GM10248 (cell line): ENCODE measurements around the gene H2BK1.

Experiments
- CTCF ChIA-PET: fragments of 300-600 bp; sonication (Branson Sonifier 250); formaldehyde crosslinking; extraction: SDS; loops from one replicate; lab custom pipeline; 2021; ENCODE audit warnings: antibody characterized with exemption; lab: Yijun Ruan, JAX
- POLR2A ChIA-PET: fragments of 350-650 bp; sonication (Branson Sonifier 250); formaldehyde crosslinking; extraction: SDS; loops from one replicate; lab custom pipeline; 2020; ENCODE audit warnings: antibody characterized with exemption; lab: Yijun Ruan, JAX
- DNase-seq: peaks from one replicate; pipeline ENCODE4 v3.0.0; 2012; ENCODE audit errors: extremely low spot score
- CTCF ChIP-seq: IDR thresholded peaks from 2 replicates; pipeline ENCODE4 v1.5.1; 2012; ENCODE audit warnings: mild to moderate bottlenecking, low read depth; ENCODE audit errors: extremely low read depth, missing control alignments, control extremely low read depth

The H2BK1 gene

GRCh38 chr7:151252961-151253711 is 42.8 kb upstream of the H2BK1 start:
- TF ChIP-seq CTCF, result no peak
- CTCF ChIA-PET, result interaction anchor here (1.6 kb wide), 1 partner anchor 9 kb away, joined by 9 read pairs; no protein-coding TSS in a partner anchor
- POLR2A ChIA-PET, result no interaction called here
- DNase-seq, result no peak

GRCh38 chr7:151252561-151252835 is 42.2 kb upstream of the H2BK1 start:
- CTCF ChIA-PET, result interaction anchor here (1.2 to 1.6 kb wide), 2 partner anchors 9 to 129 kb away, joined by 3 to 9 read pairs; no protein-coding TSS in a partner anchor
- no peak for TF ChIP-seq CTCF
- no peak for DNase-seq
- POLR2A ChIA-PET, result no interaction called here

GRCh38 chr7:151251689-151252560 is 41.6 kb upstream of the H2BK1 start:
- ChIA-PET CTCF (interaction anchor here (1.2 to 1.6 kb wide), 2 partner anchors 8 to 128 kb away, joined by 3 to 9 read pairs; no protein-coding TSS in a partner anchor), POLR2A (no interaction called here)
- no peak for DNase-seq
- no peak for TF ChIP-seq CTCF

GRCh38 chr7:151251328-151251688 is 41.0 kb upstream of the H2BK1 start:
- CTCF ChIA-PET, result interaction anchor here (1.2 to 1.6 kb wide), 2 partner anchors 11 to 127 kb away, joined by 3 to 4 read pairs; no protein-coding TSS in a partner anchor
- TF ChIP-seq CTCF, result no peak

GRCh38 chr7:151250181-151251132 is 40.2 kb upstream of the H2BK1 start:
- POLR2A ChIA-PET, result no interaction called here
- CTCF ChIA-PET, result interaction anchor here (1.6 kb wide), 1 partner anchor 12 kb away, joined by 4 read pairs; no protein-coding TSS in a partner anchor
- no peak for DNase-seq
- no peak for TF ChIP-seq CTCF

More at GRCh38 chr7:151251328-151251688, 41.0 kb upstream of the H2BK1 start:
- POLR2A ChIA-PET, result no interaction called here
- DNase-seq, result no peak

GRCh38 chr7:151249732-151250072 is 39.4 kb upstream of the H2BK1 start:
- TF ChIP-seq CTCF, result no peak
- POLR2A ChIA-PET, result no interaction called here
- no peak for DNase-seq
- CTCF ChIA-PET, result interaction anchor here (1.6 kb wide), 1 partner anchor 12 kb away, joined by 4 read pairs; no protein-coding TSS in a partner anchor
